Breast epithelium (tissue), 3 donors: ENCODE data around the gene HSPBP1.

Experiments used
- CTCF ChIP-seq, 3 donors: fragments of 450-650 bp; IDR thresholded peaks; one replicate each; pipeline ENCODE4 v1.5.1; 2016 to 2017; ENCODE audit warnings: antibody characterized with exemption in 3 of 3, mild to moderate bottlenecking in 3 of 3, moderate library complexity in 3 of 3
- POLR2A ChIP-seq: fragments of 450-650 bp; IDR thresholded peaks from one replicate; pipeline ENCODE4 v1.6.1; 2016; ENCODE audit warnings: antibody characterized with exemption, mild to moderate bottlenecking, moderate library complexity

- TF ChIP-seq CTCF (IDR thresholded peaks at IDR 0.05) (no peak), POLR2A (no peak)
These were observed 9.3 kb upstream of the HSPBP1 start for GRCh38 chr19:55289117-55289796.
